SU-DHL-6 (cell line): Measurements from ENCODE around the gene OLIG1.

Source experiments
- EZH2phosphoT487 ChIP-seq: fragments of 200-600 bp; sonication (generic), shearing (Covaris generic); conservative IDR thresholded peaks from 2 replicates; pipeline ENCODE4 v1.6.1; 2018; ENCODE audit warnings: mild to moderate bottlenecking, antibody characterized with exemption, low read length, moderate library complexity, mixed read lengths
- TF ChIP-seq, protein P1 (sequence below): fragments of 200-600 bp; sonication (generic); IDR thresholded peaks from one replicate; pipeline ENCODE4 v1.5.1; 2017; ENCODE audit warnings: antibody characterized with exemption, mild to moderate bottlenecking, low read length, moderate library complexity; ENCODE audit not compliant: insufficient read depth, poor library complexity, severe bottlenecking

DNA sequence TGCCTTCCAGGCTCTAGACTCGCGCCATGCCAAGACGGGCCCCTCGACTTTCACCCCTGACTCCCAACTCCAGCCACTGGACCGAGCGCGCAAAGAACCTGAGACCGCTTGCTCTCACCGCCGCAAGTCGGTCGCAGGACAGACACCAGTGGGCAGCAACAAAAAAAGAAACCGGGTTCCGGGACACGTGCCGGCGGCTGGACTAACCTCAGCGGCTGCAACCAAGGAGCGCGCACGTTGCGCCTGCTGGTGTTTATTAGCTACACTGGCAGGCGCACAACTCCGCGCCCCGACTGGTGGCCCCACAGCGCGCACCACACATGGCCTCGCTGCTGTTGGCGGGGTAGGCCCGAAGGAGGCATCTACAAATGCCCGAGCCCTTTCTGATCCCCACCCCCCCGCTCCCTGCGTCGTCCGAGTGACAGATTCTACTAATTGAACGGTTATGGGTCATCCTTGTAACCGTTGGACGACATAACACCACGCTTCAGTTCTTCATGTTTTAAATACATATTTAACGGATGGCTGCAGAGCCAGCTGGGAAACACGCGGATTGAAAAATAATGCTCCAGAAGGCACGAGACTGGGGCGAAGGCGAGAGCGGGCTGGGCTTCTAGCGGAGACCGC lies 46.3 kb upstream of the OLIG1 start:
- TF ChIP-seq, protein P1, sequence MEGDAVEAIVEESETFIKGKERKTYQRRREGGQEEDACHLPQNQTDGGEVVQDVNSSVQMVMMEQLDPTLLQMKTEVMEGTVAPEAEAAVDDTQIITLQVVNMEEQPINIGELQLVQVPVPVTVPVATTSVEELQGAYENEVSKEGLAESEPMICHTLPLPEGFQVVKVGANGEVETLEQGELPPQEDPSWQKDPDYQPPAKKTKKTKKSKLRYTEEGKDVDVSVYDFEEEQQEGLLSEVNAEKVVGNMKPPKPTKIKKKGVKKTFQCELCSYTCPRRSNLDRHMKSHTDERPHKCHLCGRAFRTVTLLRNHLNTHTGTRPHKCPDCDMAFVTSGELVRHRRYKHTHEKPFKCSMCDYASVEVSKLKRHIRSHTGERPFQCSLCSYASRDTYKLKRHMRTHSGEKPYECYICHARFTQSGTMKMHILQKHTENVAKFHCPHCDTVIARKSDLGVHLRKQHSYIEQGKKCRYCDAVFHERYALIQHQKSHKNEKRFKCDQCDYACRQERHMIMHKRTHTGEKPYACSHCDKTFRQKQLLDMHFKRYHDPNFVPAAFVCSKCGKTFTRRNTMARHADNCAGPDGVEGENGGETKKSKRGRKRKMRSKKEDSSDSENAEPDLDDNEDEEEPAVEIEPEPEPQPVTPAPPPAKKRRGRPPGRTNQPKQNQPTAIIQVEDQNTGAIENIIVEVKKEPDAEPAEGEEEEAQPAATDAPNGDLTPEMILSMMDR, result no peak
- no peak for TF ChIP-seq EZH2phosphoT487
